ENCODE data around the gene PLAAT3.
"Not testable (repeated sequence)": the region's sequence is repeated elsewhere in the genome, so short reads cannot be mapped to it uniquely, and the experiment has no call there.

Gene PLAAT3

GRCh38 chr11:63603180-63603518 is 11.1 kb downstream of the PLAAT3 start:
- DNase-seq (ENCODE audit: low read depth): no peak
- TF ChIP-seq MAX (IDR thresholded peaks at IDR 0.05; ENCODE audit: low read depth, low read length) (no peak), POLR2A (IDR thresholded peaks at IDR 0.05; ENCODE audit: extremely low read depth, insufficient read length) (no peak)
- no peak overlapping the region for H3K4me3 ChIP-seq (ENCODE audit: low read depth, low read length)

- not testable (repeated sequence) for DNase-seq (ENCODE audit: low read depth); H3K4me3 ChIP-seq (ENCODE audit: low read depth, low read length)
Measured at GRCh38 chr11:63602290-63603179, 11.7 kb downstream of the PLAAT3 start.

GRCh38 chr11:63599211-63600122 is 14.8 kb downstream of the PLAAT3 start:
- H3K4me3 ChIP-seq (ENCODE audit: low read depth, low read length): no peak overlapping the region
- no peak for DNase-seq (ENCODE audit: low read depth)
- TF ChIP-seq POLR2A (IDR thresholded peaks at IDR 0.05; ENCODE audit: extremely low read depth, insufficient read length): no peak

GRCh38 chr11:63598556-63598955 is 15.7 kb downstream of the PLAAT3 start:
- H3K4me3 ChIP-seq (ENCODE audit: low read depth, low read length): no peak overlapping the region
- TF ChIP-seq CTCF (IDR thresholded peaks at IDR 0.05; ENCODE audit: low read depth, low read length) (no peak), POLR2A (IDR thresholded peaks at IDR 0.05; ENCODE audit: extremely low read depth, insufficient read length) (no peak), MAX (IDR thresholded peaks at IDR 0.05; ENCODE audit: low read depth, low read length) (no peak), MYC (IDR thresholded peaks at IDR 0.05; ENCODE audit: low read depth, low read length) (no peak)
- DNase-seq (ENCODE audit: low read depth): no peak

- TF ChIP-seq CTCF (IDR thresholded peaks at IDR 0.05; ENCODE audit: low read depth, low read length) (no peak), MAX (IDR thresholded peaks at IDR 0.05; ENCODE audit: low read depth, low read length) (no peak), POLR2A (IDR thresholded peaks at IDR 0.05; ENCODE audit: extremely low read depth, insufficient read length) (no peak), MYC (IDR thresholded peaks at IDR 0.05; ENCODE audit: low read depth, low read length) (no peak)
- H3K4me3 ChIP-seq (ENCODE audit: low read depth, low read length): no peak overlapping the region
- no peak for DNase-seq (ENCODE audit: low read depth)
Measured at GRCh38 chr11:63595296-63595695, 18.9 kb downstream of the PLAAT3 start.

- H3K4me3 ChIP-seq (ENCODE audit: low read depth, low read length): no peak overlapping the region
- TF ChIP-seq MAX (IDR thresholded peaks at IDR 0.05; ENCODE audit: low read depth, low read length) (no peak), CTCF (IDR thresholded peaks at IDR 0.05; ENCODE audit: low read depth, low read length) (peak; percentile 87)
- peak; percentile 65 for DNase-seq (ENCODE audit: low read depth)
Measured at GRCh38 chr11:63592975-63593395, 21.2 kb downstream of the PLAAT3 start.

- no peak overlapping the region for H3K4me3 ChIP-seq (ENCODE audit: low read depth, low read length)
- TF ChIP-seq POLR2A (IDR thresholded peaks at IDR 0.05; ENCODE audit: extremely low read depth, insufficient read length) (no peak), MYC (IDR thresholded peaks at IDR 0.05; ENCODE audit: low read depth, low read length) (no peak), MAX (IDR thresholded peaks at IDR 0.05; ENCODE audit: low read depth, low read length) (no peak), CTCF (IDR thresholded peaks at IDR 0.05; ENCODE audit: low read depth, low read length) (no peak)
- DNase-seq (ENCODE audit: low read depth): no peak
Measured at GRCh38 chr11:63590024-63590788, 24.0 kb downstream of the PLAAT3 start.
